Right renal pelvis (tissue), 4 donors: ENCODE measurements around the gene TEX35. TPM values are rescaled to one million over a fixed set of nuclear protein-coding genes. Genes with fewer than 3 reads are reported as not detected.
A peak's percentile ranks its signal among the peaks of the same experiment; 100 is the strongest.

Experiments
- DNase-seq, 4 donors: peaks; one replicate each; pipeline ENCODE4 v3.0.0-alpha.2; 2013; ENCODE audit warnings: low read depth in 4 of 4, low spot score in 3 of 4, missing footprints in 1 of 4
- polyA plus RNA-seq, 4 donors: library from polyadenylated mRNA; unstranded; fragments of 120-200 nt; gene quantifications; one replicate each; pipeline ENCODE4 v1.2.1, GENCODE V29; 2013; ENCODE audit not compliant: insufficient read length in 4 of 4

The TEX35 gene
- not detected for polyA plus RNA-seq

DNA sequence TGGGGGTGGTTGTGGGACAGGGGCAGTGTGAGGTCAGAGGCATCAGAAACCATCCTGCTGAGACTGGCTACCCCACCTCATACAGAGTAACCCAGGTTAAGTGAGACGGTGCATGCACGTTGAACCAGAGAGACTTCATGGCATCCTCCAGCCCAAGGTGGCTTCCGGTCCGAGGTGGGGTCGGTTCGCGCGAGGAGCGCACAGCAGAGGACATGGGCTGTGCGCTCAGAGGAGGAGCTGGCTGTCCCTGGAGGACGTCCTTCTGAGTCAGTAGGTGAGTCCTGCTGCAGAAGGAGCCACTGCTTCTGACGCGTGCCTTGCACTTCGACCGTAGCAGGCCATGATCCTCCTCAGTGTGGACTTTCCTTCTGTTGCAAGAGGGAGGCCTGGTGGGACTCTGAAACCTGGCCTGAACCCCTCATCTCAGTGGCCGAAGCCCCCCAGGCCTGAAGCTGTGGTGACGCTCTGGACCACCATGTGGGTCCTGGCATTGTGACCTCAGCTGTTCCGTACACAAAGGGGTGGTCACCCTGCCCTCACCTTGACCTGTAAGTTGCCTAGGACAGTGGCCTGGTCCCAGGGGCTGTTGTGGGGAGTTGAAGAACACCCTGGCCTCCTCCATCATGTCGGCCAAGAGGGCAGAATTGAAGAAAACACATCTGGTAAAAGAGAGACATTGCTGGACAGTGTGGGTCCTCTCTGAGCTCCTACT is at the start of gene TEX35:
TEX35 (plus strand) TSS at position 544 of the 712 bp plus-strand sequence; CDS start at position 624, 80 bp downstream.
- no peak for DNase-seq

- DNase-seq, result no peak
Observed at GRCh38 chr1:178464141-178464540, 48.8 kb upstream of the TEX35 start.

- no peak for DNase-seq
Observed at GRCh38 chr1:178464566-178464965, 48.3 kb upstream of the TEX35 start.

- no peak for DNase-seq
Observed at GRCh38 chr1:178465011-178465410, 47.9 kb upstream of the TEX35 start.

DNA sequence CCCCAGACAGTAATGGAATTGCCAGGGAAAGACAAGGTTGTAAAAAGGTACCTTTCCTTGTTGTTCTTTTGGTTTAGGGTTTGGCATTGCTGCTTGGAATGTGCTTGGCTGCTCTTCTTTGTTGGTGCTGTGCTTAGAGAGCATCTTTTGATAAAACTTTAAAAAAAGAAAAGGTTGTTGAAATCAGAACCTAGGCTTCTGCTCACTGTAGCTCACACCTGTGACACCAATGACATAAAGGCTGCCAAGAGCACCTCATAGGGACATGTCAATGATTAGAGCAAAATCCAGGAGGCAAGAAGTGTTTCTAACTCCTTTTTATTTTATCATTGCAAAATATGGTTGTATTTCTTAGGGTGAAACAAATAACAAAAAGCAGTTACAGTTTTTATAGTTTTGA is 45.1 kb upstream of the TEX35 start:
- DNase-seq, result no peak

DNA sequence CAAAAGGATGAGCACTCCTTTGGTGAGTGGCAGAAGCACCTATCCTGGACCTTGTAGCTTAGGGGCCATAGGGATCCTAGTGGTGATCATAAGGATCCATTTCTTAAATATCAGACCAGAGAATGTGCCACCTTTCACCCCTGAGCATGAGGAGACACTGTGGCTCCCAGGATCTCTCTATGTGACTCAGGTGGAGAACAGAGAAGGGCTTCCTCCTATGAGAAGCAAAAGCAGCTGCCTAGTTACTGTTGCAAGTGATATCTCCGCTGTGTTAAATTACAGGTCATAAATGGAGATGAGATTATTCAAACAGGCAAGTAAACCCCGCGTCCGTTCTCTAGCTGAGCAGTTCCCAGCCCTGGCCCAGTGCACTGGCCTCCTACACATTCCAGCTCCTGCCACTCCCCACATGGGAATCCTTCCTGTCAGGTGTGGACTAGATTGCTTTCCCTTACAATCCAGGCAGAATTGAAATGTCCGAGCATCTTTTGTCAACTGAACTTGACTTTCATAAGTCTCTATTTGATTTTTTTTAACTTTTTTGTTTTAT is 42.4 kb upstream of the TEX35 start:
- DNase-seq, result peak; percentile 23 to 59 (median 42)

DNA sequence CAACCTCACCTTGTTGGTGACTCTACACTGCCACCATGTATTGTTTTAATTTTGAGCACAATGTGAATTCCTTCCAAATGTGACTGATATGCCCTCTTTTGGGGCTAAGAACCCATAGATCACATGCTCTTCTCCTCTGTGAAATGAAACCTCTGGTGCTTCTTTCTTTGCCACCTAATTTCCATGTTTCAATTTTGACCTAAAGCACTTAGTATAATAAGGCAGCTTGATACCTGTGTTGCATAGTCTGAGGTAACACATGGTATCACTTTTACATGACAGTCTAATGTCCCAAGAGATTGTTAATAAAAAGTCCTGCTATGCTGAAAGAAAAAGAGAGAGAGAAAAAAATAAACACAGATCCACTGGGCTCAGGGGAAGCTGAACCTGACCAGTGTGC is 40.4 kb upstream of the TEX35 start:
- DNase-seq, result no peak

GRCh38 chr1:178477373-178477772 is 35.5 kb upstream of the TEX35 start:
- no peak for DNase-seq

DNA sequence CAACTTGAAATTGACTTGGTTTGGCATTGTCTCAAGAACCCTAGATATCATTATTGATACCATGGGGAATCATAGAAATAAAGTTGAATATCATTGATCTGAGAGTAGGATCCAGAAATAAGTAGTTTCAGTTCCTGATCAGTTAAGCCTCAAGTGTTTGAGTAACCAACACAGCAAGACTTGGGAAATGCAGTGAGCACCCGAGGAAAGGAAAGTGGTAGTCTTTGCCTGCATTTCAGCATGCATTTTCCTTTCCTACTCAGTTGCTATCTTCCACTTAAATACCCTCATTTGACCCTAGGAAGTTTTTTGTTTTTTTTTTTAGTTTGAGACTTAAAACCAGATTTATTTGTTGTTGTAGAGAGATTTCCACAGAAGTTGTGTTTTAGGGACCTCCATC is 35.1 kb upstream of the TEX35 start:
- DNase-seq, result no peak

DNA sequence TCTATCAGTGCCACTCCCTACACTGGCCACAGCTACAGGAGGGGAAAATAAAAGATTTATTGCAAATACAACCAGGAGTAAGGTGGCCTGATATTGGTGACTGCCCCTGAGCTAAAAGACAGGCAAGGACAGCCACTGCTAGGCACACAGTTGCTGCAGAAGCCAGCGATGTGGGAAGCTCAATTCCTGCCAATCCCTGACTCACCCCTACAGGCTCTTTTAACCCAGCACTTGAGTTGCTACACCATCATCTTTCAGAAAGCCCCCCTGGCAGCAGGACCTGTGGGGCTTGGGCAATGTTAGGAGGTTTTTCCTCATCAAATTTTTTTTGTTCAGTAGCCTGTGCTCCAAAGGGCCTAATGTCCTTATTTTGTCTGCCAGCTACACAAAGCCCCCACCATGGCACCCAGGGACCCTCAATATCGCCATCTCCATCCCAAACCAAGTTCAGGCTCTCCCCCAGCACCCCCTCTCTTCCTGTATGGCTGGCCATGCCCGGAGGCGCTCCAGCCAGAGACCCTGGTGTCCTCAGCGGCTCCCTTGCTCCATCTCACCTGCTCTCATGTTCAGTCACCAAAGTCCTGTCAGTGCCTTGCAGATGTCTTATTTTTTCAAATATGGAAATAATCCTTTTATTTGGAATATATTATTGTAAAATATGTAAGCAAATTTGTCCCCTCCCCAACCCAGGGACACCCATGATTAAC is 29.5 kb upstream of the TEX35 start:
- no peak for DNase-seq

DNA sequence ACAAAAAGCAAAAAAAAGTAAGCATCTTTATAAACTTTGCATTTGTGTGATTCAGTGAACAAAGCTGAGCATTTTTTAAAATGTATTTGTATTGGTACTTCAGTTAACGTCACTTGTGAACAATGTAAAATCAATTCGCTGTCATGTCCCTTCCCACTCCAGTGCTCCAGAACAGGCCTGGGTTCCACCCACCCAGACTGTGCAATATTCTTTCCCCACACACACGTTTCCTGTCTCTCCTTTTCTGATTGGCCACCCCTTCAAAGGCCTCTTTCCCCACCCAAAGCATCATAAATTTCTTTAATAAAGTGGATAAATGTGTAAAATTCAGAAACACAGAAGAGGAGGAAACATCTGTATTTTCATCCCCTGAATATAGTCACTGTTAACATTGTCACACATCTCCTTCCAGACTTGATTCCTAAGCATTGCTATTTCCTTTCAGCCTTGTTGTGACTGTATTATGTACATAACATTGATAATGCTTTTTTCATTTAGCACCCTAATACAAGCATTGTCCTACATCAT is 28.1 kb upstream of the TEX35 start:
- DNase-seq, result no peak

- DNase-seq, result no peak
Observed at GRCh38 chr1:178485541-178485981, 27.3 kb upstream of the TEX35 start.

GRCh38 chr1:178486100-178487069 is 26.5 kb upstream of the TEX35 start:
- no peak for DNase-seq

GRCh38 chr1:178487070-178487615 is 25.8 kb upstream of the TEX35 start:
- DNase-seq, result no peak

- no peak for DNase-seq
Observed at GRCh38 chr1:178488393-178488792, 24.5 kb upstream of the TEX35 start.

- DNase-seq, result no peak
Observed at GRCh38 chr1:178489399-178489798, 23.5 kb upstream of the TEX35 start.

- no peak for DNase-seq
Observed at GRCh38 chr1:178490136-178490535, 22.8 kb upstream of the TEX35 start.

DNA sequence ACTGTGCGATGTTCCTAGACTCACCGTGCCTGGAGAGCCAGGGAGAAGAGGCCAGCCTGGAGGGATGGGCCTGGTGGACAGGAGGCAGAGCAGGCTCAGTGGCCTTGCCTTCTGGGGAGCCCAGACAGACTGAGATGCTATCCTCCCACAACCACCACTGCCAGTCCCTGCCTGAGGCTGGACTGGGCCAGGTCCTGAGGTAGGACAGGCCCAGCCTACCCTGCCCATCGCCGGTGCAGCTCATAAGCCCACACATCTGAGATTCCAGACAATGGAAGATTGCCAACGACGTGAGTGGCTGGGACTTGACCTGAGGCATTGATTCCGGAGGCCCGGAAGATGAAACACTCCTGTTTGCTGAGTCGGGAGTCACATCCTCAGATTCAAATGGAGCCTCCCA is 21.9 kb upstream of the TEX35 start:
- DNase-seq, result no peak

- DNase-seq, result no peak
Observed at GRCh38 chr1:178491721-178492120, 21.2 kb upstream of the TEX35 start.

- DNase-seq, result no peak
Observed at GRCh38 chr1:178492341-178492740, 20.6 kb upstream of the TEX35 start.
